ENCODE results near the gene LBH. TPM values are rescaled to one million over a fixed set of nuclear protein-coding genes. Genes with fewer than 3 reads are reported as not detected.

LBH gene
- polyA plus RNA-seq, 3 donors = 0.41 to 0.76 (median 0.42) TPM

GRCh38 chr2:30255026-30255425 lies 23.7 kb downstream of the LBH start:
- no peaks in the 10 kb centered on the region for H3K79me2 ChIP-seq (ENCODE audit: insufficient read depth, low read length)
- no peaks in the 10 kb centered on the region for H3K27me3 ChIP-seq (ENCODE audit: control insufficient read depth in 2 of 2, insufficient read depth in 2 of 2, low read length in 2 of 2)
- H3K4me3 ChIP-seq (replicated peaks in 1 of 3; ENCODE audit: low read depth in 2 of 3, low read length in 3 of 3) = no peak overlapping the region
- Mint-ChIP-seq H3K27me3 (ENCODE audit: low read depth in 3 of 3) (peaks cover 7 to 11% (median 9%) of the 10 kb centered on the region in 3 donors), H3K4me1 (no peaks in the 10 kb centered on the region), H3K36me3 (no peaks in the 10 kb centered on the region), H3K27ac (no peak overlapping the region), H3K4me3 (no peak overlapping the region), H3K9me3 (peaks cover 0 to 8% (median 0%) of the 10 kb centered on the region in 7 donors)
- H2AFZ ChIP-seq (ENCODE audit: insufficient read depth, low read depth, low read length, poor library complexity, severe bottlenecking) = no peak overlapping the region
- no peaks in the 10 kb centered on the region for H3K4me1 ChIP-seq (ENCODE audit: control insufficient read depth in 1 of 2, insufficient read depth in 2 of 2, low read length in 2 of 2)
- DNase-seq = no peak
- H4K20me1 ChIP-seq (ENCODE audit: insufficient read depth, low read length) = no peaks in the 10 kb centered on the region
- H3K9ac ChIP-seq (ENCODE audit: insufficient read depth, low read length, poor library complexity, severe bottlenecking) = no peak overlapping the region
- WGBS (ENCODE audit: insufficient coverage) = 93% methylated on average over 15 of the region's 16 CpGs
- no peak overlapping the region for H3K4me2 ChIP-seq (replicated peaks; ENCODE audit: extremely low read depth, low read length, poor library complexity, severe bottlenecking)
- no peak overlapping the region for H3K27ac ChIP-seq (ENCODE audit: low read depth in 1 of 2, low read length in 2 of 2)
- H3K36me3 ChIP-seq (replicated peaks in 1 of 2; ENCODE audit: control insufficient read depth in 1 of 2, insufficient read depth in 2 of 2, low read length in 2 of 2) = no peaks in the 10 kb centered on the region
- TF ChIP-seq, protein P1, sequence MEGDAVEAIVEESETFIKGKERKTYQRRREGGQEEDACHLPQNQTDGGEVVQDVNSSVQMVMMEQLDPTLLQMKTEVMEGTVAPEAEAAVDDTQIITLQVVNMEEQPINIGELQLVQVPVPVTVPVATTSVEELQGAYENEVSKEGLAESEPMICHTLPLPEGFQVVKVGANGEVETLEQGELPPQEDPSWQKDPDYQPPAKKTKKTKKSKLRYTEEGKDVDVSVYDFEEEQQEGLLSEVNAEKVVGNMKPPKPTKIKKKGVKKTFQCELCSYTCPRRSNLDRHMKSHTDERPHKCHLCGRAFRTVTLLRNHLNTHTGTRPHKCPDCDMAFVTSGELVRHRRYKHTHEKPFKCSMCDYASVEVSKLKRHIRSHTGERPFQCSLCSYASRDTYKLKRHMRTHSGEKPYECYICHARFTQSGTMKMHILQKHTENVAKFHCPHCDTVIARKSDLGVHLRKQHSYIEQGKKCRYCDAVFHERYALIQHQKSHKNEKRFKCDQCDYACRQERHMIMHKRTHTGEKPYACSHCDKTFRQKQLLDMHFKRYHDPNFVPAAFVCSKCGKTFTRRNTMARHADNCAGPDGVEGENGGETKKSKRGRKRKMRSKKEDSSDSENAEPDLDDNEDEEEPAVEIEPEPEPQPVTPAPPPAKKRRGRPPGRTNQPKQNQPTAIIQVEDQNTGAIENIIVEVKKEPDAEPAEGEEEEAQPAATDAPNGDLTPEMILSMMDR (IDR thresholded peaks at IDR 0.05) = no peak
- intact Hi-C loops (cut with micrococcal nuclease) = no loop called here
- no peaks in the 10 kb centered on the region for H3K9me3 ChIP-seq (replicated peaks in 1 of 2; ENCODE audit: control insufficient read depth in 1 of 2, insufficient read depth in 1 of 2, low read length in 2 of 2)

- H3K9ac ChIP-seq (ENCODE audit: insufficient read depth, low read length, poor library complexity, severe bottlenecking) = no peak overlapping the region
- H4K20me1 ChIP-seq (ENCODE audit: insufficient read depth, low read length) = no peaks in the 10 kb centered on the region
- no peaks in the 10 kb centered on the region for H3K9me3 ChIP-seq (replicated peaks in 1 of 2; ENCODE audit: control insufficient read depth in 1 of 2, insufficient read depth in 1 of 2, low read length in 2 of 2)
- H3K4me2 ChIP-seq (replicated peaks; ENCODE audit: extremely low read depth, low read length, poor library complexity, severe bottlenecking) = no peak overlapping the region
- no peak overlapping the region for H3K27ac ChIP-seq (ENCODE audit: low read depth in 1 of 2, low read length in 2 of 2)
- Mint-ChIP-seq H3K9me3 (peaks cover 0 to 8% (median 0%) of the 10 kb centered on the region in 7 donors), H3K4me3 (no peak overlapping the region), H3K27me3 (ENCODE audit: low read depth in 3 of 3) (peaks cover 9 to 11% (median 11%) of the 10 kb centered on the region in 3 donors), H3K4me1 (no peaks in the 10 kb centered on the region), H3K27ac (no peak overlapping the region), H3K36me3 (no peaks in the 10 kb centered on the region)
- no peaks in the 10 kb centered on the region for H3K4me1 ChIP-seq (ENCODE audit: control insufficient read depth in 1 of 2, insufficient read depth in 2 of 2, low read length in 2 of 2)
- no peak overlapping the region for H2AFZ ChIP-seq (ENCODE audit: insufficient read depth, low read depth, low read length, poor library complexity, severe bottlenecking)
- intact Hi-C loops (cut with micrococcal nuclease) = no loop called here
- TF ChIP-seq, protein P1 (IDR thresholded peaks at IDR 0.05) = no peak
- H3K4me3 ChIP-seq (replicated peaks in 1 of 3; ENCODE audit: low read depth in 2 of 3, low read length in 3 of 3) = no peak overlapping the region
- H3K27me3 ChIP-seq (ENCODE audit: control insufficient read depth in 2 of 2, insufficient read depth in 2 of 2, low read length in 2 of 2) = no peaks in the 10 kb centered on the region
- no peaks in the 10 kb centered on the region for H3K79me2 ChIP-seq (ENCODE audit: insufficient read depth, low read length)
- no peak for DNase-seq
- H3K36me3 ChIP-seq (replicated peaks in 1 of 2; ENCODE audit: control insufficient read depth in 1 of 2, insufficient read depth in 2 of 2, low read length in 2 of 2) = no peaks in the 10 kb centered on the region
- 93% methylated on average over 7 of the region's 8 CpGs for WGBS (ENCODE audit: insufficient coverage)
Observed at GRCh38 chr2:30255466-30256408, 24.4 kb downstream of the LBH start.

Data from CD14-positive monocyte (primary cell).